Retinal pigment epithelial cell (primary cell): ENCODE data around the gene ILRUN.
"Not testable (repeated sequence)": the region's sequence is repeated elsewhere in the genome, so short reads cannot be mapped to it uniquely, and the experiment has no call there.

Experiments
- DNase-seq: peaks from one replicate; pipeline ENCODE4 v3.0.0-alpha.2; 2010; ENCODE audit warnings: low read depth
- H3K4me3 ChIP-seq: 2 replicates; pipeline ENCODE4 v1.5.1; 2011; ENCODE audit warnings: mild to moderate bottlenecking, low read length, control low read depth, moderate library complexity
- TF ChIP-seq, protein P1 (sequence below): conservative IDR thresholded peaks from 2 replicates; pipeline ENCODE4 v1.5.1; 2011; ENCODE audit warnings: low read depth, low read length, control low read depth, inconsistent platforms

ILRUN gene

DNA sequence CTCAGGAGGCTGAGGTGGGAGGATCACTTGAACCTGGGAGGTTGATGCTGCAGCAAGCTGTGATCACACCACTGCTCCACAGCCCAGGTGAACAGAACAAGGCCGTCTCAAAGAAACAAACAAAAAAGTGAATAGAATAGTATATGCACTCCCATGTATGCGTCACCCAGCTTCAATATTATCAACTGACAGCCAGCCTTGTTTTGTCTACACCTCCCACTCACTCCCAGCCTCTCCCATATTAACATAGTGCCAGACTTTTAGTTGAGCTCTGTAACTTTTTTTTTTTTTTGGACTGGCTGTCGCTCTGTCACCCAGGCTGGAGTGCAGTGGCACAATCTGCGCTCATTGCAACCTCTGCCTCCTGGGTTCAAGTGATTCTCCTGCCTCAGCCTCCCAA, 18.1 kb upstream of the ILRUN start:
- TF ChIP-seq, protein P1, sequence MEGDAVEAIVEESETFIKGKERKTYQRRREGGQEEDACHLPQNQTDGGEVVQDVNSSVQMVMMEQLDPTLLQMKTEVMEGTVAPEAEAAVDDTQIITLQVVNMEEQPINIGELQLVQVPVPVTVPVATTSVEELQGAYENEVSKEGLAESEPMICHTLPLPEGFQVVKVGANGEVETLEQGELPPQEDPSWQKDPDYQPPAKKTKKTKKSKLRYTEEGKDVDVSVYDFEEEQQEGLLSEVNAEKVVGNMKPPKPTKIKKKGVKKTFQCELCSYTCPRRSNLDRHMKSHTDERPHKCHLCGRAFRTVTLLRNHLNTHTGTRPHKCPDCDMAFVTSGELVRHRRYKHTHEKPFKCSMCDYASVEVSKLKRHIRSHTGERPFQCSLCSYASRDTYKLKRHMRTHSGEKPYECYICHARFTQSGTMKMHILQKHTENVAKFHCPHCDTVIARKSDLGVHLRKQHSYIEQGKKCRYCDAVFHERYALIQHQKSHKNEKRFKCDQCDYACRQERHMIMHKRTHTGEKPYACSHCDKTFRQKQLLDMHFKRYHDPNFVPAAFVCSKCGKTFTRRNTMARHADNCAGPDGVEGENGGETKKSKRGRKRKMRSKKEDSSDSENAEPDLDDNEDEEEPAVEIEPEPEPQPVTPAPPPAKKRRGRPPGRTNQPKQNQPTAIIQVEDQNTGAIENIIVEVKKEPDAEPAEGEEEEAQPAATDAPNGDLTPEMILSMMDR, result no peak
- DNase-seq, result no peak
- no peak overlapping the region for H3K4me3 ChIP-seq

DNA sequence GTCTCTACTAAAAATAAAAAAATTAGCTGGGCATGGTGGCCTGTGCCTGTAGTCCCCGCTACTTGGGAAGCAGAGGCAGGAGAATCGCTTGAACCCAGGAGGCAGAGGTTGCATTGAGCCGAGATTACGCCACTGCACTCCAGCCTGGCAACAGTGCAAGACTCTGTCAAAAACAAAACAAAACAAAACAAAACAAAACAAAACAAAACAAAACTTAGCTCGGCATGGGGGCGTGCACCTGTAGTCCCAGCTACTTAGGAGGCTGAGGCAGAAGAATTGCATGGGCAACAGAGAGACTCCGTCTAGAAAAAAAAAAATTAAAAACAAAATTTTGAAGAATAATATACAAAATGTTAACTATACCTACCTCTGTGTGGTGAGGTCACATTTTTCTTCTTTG, 16.3 kb upstream of the ILRUN start:
- not testable (repeated sequence) for DNase-seq, H3K4me3 ChIP-seq

DNA sequence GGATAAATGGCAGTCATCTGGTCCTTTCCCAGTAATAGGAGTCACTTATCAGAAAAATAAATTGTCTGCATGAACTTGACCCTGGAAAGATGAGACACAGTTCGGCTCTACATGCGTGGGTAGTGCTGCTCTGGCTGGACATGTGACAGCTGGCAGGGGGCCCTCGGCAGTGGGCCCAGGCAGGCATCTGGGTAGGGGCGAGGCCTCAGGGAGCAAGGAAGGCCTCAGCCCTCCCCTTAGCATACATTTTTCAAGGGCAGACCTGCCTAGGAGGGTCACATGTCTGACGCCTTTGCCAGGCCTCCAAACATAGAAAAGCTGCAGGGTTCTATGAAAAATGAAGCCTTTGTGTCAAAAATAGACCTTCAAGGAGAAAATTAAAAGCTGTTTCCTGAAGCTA, 12.8 kb upstream of the ILRUN start:
- DNase-seq, result peak; percentile 66
- TF ChIP-seq, protein P1, result no peak
- H3K4me3 ChIP-seq, result no peak overlapping the region

DNA sequence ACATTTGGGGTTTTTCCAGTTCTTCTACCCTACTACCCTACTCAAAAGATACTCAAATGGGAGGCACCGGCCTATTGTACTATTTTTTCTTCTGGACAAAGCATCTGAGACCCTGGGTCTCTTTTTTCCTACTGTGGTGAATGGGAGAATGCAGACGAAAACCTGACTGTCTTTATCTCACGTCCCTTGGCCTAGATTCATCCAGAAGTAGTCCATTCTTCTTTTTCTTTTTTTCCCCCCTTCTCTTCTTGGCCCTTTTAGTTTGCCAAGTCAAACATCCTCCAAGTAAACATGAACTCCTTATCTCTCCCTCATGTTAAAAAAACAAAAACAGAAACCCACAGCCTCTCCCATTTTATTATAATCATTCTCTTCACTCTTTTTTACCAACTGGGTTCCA, 8.7 kb upstream of the ILRUN start:
- TF ChIP-seq, protein P1, result no peak
- no peak for DNase-seq
- no peak overlapping the region for H3K4me3 ChIP-seq

DNA sequence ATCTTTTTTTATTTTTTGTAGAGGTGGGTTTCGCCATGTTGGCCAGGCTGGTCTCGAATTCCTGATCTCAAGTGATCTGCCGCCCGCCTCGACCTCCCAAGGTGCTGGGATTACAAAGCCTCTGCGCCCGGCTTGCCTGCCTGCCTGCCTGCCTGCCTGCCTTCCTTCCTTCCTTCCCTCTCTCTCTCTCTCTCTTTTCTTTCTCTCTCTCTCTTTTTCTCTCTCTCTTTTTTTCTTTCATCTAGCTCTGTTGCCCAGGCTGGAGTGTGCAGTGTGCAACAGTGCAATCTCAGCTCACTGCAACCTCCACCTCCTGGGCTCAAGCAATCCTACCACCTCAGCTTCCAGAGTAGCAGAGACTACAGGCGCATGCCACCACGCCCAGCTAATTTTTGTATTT, 4.6 kb upstream of the ILRUN start:
- no peak overlapping the region for H3K4me3 ChIP-seq
- TF ChIP-seq, protein P1, result no peak

DNA sequence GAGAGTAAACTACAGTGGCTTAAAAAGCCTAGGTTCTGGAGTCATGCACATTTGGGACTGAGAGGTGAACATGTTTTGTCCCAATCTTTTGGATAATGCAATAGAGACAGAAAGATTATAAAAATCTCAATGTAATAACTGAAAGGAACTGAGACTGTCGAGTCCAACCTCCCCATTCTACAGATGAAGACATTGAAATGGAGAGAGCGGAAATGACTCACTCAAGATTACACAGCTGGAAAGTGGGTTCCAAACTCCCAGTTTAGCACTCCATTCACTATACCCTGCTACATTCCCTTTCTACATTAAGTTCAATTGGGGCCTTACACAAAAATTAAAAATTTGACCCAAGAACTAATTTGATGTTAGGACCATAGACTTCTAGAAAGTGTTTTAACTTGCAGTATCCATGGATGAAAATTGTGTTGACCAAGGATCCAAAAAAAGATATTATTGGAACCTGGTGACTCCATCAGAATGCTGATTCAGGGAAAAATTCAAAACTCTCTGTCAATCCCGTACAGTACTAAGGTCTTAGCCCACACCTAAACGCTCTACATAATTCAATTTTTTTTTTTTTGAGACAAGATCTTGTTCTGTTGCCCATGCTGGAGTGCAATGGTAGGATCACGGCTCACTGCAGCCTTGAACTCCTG, 1.5 kb upstream of the ILRUN start:
- DNase-seq, result no peak
- no peak overlapping the region for H3K4me3 ChIP-seq
- TF ChIP-seq, protein P1, result no peak

More for the DNA sequence above, 4.6 kb upstream of the ILRUN start:
- DNase-seq, result no peak

DNA sequence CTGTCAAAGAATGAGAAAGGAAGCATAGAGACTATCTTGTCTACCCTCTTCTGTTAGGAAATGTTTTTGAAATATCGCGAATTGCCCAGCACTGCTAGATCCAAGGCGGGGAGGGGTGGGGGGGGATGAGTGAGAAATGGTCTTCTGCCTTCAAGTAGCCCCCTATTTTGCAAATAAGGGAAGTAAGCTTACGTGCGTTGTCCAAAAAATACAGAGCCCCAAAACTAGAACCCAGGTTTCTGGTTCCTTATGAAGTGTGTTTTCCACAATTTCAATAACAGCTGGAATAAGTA, 923 bp upstream of the ILRUN start:
- peak overlapping the region; percentile 80 for H3K4me3 ChIP-seq
- DNase-seq, result no peak
- TF ChIP-seq, protein P1, result no peak
